Right forelimb (tissue), 1 donor: ENCODE measurements around the gene UROC1.
"Not testable (repeated sequence)": the region's sequence is repeated elsewhere in the genome, so short reads cannot be mapped to it uniquely, and the experiment has no call there.

ENCODE experiments used
- DNase-seq: peaks from one replicate; pipeline ENCODE4 v3.0.0-alpha.2; 2018

The UROC1 gene

DNA sequence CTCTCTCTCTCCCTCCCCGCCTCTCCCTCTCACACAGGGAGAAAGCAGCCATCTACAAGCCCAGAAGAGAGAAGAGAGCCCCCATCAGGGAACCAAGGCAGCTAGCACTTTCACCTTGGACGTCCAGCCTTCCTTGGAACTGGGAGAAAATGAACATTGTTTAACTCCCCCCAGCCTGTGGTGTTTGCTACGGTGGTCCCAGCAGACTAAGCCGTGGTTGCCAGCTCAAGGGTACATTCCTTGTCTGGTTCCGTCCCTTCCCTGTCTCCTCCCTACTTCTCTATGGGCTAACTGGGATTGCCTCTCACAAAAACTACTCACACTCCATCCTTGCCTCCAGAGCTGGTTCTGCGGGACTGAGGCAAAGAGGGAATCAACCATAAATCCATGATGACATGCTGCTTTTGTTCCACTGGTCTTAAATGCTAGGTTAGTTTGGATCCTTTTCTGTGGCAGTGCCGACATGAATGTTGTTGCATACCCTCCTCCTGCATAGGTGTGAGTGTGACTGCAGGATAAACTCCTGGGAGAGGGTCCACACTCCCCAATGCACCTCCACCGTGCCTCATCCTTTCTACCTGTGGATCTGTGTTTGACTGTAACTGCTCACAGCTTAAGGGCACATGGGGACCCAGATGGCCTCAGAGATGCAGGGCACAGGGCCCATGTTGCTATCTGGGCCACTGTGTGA, 29.1 kb upstream of the UROC1 start:
- DNase-seq, result no peak

DNA sequence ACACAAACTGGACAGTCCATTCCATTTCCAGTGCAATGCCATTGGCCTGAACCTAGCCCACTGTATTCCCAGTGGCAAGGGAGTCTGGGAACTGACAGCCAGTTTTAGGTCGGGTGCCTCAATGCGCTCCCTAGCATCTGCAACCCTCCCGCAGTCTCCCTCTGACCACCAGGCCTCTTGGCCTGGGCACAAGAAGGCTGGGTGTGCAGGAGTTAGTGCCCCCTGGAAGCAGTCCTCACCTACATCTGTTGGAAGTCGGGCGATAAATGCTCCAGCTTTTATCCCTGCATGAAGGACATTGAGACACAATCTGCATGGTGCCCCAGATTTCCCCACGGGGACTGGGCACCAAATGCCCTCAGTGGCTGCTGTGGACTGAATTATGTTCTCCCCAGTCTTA, 28.4 kb upstream of the UROC1 start:
- peak; percentile 38 for DNase-seq

DNA sequence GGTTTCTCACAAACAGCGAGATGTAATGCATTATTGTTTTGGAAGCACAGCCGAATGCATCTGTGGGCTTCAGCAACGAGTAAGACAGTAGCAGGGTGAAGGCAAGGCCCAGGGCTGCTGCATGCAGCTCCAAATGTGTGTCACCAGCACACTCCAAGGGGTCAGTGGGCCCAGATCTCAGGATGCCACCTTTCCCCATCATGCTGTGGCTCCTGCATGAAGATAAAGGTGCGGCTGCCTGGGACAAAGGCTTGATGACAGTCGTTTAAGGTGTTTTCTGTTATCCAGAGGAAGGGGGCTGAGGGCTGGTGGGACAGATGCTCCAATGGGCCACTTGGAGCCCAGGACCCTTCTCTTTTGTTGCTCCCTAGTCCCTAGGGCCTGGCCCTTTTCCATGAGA, 28.0 kb upstream of the UROC1 start:
- DNase-seq, result no peak

DNA sequence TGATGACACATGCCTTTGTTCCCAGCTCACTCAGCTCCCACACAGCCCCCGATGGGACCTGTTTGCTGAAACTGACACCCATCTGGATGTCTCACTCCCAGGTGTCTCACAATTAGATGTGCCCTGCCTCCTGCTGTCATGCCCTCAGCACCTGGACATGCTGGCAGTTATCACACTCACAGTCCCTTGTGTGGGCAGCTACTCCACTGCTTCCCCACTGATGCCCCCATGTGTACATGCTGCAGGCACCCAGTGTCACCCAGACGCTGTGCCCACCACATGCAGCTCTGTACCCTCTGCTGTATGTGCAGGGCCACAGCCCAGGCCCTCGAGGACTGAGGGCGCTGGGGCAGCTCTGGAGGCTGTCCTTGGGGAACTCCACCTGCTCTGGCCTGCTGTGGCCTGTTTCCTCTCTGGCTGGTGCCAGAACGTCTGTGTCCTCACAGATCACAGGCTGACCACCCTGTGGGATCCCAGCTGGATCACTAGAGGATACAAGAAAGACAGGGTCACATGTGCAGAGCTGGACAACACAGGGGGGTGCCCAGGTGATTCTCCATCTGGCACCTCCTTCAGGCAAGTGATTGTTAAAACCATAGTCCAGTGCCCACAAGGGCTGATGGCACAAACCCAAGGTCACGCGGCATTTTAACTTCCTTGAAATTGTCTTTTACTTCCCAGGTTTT, 27.2 kb upstream of the UROC1 start:
- peak; percentile 26 for DNase-seq

DNA sequence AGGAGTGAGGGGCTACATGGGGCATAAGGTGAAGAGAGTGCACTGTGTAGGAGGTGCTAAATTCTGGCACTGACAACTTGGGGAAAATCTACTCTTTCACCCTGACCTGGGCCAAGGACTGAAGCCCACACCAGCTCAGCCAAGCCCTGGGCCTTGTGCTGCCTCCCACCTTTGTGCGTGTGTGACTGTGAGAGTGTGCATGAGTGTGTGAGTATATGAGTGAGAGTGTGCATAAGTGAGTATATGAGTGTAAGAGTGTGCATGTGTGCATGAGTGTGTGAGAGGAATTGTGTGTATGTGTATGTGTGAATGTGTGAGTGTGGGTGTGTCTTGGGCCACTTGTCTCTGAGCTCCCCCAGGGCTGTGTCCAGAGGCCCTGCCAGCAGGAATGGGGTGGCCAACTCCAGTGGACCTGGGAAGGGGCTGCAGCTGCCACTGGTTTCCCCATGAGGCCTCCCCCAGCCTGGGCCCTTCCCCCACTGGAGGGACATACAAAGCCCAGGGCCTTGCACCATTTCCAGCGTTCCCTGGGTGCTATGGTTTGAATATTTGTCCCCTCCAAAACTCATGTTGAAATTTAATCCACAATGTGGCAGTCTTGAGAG, 26.0 kb upstream of the UROC1 start:
- peak; percentile 15 for DNase-seq

DNA sequence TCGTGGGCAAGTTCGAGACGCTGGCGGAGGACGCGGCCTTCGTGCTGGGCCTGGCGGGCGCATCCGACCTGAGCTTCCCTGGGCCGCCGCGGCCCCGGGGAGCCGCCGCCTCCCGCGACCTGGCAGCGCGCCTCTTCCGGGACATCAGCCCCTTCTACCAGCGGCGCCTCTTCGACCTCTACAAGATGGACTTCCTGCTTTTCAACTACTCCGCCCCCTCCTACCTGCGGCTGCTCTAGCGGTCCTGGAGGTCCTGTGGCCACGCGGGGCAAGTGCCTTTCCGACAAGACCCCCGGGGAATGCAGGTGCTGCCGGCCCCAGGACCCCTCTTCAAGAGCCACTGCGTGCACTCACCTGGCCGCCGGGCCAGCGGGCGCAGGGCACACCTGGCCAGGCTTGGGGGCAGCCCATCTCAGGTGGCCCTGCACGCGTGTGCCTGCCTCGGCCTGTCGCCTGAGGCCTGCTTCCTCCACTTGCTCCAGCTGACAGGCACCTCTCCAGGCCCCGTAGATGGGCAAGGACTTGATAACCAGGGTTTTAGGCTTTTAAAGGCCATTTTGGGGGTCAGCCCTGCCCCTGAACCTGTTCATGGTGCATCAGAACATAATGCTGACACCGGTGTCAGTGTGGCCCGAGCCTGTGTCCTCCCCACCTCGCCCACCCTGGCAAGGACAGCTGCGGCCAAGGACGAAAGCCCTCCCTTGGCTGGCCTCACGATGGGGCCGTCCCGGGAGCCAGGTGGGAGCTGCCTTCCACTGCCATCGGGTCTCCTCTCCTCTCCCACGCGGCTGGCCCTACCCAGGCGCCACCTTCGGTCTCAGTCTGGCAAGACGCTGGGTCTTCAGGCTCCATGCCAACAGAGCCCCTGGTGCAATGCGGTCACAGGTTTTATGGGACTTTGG, 25.0 kb upstream of the UROC1 start:
- peak; percentile 42 for DNase-seq

DNA sequence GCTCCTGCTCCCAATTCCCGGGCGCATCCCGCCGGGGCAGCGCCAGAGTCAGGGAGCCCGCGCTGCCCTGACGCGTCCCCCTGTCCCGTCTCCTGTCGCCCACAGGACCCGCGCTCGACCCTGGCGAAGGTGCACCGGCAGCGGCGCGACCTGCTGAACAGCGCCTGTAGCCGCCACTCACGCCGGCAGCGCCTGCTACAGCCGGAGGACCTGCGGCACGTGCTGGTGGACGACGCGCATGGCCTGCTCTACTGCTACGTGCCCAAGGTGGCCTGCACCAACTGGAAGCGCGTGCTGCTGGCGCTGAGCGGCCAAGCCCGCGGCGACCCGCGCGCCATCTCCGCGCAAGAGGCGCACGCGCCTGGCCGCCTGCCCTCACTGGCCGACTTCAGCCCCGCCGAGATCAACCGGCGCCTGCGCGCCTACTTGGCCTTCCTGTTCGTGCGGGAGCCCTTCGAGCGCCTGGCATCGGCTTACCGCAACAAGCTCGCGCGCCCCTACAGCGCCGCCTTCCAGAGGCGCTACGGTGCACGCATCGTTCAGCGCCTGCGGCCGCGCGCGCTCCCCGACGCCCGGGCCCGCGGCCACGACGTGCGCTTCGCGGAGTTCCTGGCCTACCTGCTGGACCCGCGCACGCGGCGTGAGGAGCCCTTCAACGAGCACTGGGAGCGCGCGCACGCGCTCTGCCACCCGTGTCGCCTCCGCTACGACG, 24.2 kb upstream of the UROC1 start:
- DNase-seq, result peak; percentile 39

DNA sequence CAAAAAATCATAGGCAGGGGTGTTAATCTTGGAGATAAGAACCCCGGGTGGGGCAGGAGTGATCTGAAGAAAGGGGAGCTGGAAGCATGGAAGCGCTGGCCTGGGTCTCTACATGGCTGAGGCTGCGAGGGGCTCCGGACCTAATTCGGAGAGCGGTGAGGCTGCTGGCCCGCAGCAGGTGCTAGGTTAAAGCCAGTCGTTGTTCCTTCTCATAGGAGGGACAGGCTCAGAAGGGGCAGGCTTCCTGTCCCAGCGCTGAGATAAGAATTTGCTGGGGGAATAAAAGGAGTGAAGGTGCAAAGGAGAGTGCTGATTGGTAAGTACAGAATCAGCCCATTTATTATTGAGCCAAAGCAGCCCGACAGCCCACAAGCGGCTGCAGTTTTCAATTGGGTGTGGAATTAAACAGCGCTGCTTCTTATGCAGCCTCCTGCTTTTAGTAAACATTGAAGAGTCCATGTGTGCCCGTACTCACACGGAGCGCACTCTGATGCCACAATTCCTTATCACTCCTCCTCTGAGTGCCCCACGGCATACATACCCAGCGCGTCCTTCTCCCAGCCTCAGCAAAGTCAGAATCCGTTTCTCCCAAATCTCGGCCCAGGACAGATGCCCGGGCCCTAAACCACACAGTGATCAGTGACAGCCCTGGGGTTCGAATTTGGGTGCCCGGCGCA, 23.5 kb upstream of the UROC1 start:
- DNase-seq, result peak; percentile 18

DNA sequence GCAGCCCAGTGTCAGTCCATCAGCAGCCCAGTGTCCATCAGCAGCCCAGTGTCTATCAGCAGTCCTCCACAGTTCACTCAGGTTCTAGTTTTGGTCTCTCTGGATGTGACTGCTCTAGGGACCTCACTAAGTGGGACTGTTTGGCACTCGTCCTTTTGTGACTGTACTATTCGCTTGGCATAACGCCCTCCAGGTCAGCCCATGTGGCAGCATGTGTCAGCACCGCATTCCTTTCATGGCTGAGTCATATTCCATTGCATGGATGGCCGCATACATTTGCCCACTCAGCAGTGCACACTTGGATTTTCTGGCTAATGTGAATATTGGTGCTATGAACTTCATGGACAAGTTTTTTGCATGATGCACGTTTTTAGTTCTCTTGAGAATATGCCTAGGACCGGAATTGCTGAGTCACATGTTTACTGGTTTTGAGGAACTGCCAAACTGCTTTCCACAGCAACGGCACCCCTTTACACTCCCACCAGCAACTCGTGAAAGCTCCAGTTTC, 22.8 kb upstream of the UROC1 start:
- DNase-seq, result peak; percentile 38

DNA sequence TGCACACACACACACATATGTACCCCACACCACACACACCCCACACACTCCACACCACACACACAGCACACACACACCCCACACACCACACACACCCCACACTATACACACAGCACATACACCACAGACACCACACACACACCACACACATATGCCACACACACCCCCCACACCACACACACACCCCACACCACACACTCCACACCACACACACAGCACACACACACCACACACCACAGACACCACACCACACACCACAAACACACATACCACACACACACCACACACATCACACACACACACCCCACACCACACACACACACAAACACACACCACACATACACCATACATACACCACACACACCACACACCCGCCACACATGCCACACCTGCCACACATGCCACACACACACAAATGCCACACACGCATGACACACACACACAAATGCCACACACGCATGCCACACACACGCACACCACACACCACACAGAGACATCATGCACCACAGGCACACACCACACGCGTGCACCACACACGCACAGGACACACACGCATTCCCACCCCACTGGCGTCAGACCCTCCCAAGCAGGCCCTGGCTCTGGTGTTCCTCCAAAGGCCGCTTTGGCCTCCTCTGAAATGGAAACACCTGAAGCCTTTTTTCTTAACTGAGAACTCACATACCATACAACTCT, 22.1 kb upstream of the UROC1 start:
- peak; percentile 34 for DNase-seq

DNA sequence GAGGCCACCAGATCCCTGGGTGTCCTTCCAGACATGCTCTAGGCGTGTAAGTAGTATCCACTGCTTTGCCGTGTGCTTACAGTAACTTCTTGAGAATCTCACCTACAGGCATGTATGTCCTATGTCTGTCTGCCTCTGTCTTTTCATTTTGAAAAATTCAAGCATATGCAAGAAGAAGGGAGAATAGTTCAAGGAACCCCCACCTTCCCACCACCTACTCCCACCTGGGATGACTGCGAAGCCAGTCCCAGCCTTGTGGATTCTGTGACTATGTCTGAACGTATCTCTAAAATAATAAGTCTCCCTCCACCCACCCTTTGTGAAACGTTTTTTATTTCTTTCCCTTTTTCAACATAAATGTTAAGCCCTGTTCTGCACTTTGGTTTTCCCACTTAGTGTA, 21.4 kb upstream of the UROC1 start:
- DNase-seq, result peak; percentile 19

DNA sequence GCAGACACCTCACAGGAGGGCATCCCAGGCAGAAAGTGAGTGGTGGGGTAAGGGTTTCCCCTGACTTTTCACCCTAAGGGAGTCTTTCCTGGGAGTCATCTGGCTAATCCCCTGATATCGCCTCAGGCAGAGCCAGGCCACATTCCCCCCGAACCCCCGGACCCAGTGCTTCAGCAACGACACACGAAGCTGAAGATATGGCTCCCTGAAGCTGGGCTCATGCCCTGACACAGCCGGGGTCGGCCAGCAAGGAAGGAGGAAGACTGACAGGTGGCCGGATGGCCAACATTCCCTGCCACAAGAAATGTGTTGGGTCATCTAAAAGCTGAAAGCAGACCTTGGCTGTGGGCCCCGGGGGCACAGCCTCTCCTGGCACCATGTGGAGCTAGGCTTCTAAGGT, 20.7 kb upstream of the UROC1 start:
- peak; percentile 35 for DNase-seq

DNA sequence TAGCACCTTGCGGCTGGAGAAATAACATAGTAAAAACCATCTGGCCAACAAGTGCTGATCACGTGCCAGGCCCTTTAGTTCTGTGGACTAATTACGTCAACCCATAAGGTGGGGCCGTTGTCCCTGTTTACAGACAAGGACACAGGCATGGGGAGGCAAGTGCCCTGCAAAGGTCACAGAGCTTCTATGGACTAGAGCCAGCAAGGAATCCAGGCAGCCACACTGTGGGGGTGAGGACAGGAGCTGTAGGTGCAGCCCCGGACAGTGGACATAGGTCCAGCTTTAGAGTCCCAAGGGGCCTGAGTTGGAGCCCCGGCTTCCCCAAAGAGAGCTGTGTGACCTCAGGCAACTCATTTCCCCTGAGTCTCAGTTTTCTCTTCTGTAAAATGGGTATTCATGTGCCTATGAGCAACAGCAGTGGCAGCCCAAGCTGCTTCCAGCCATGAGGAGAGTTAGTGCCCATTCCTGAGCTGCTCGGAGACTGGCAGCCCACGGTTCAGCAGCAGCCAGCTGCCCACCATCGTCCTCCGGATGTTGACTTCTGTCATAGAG, 20.2 kb upstream of the UROC1 start:
- DNase-seq, result peak; percentile 32

DNA sequence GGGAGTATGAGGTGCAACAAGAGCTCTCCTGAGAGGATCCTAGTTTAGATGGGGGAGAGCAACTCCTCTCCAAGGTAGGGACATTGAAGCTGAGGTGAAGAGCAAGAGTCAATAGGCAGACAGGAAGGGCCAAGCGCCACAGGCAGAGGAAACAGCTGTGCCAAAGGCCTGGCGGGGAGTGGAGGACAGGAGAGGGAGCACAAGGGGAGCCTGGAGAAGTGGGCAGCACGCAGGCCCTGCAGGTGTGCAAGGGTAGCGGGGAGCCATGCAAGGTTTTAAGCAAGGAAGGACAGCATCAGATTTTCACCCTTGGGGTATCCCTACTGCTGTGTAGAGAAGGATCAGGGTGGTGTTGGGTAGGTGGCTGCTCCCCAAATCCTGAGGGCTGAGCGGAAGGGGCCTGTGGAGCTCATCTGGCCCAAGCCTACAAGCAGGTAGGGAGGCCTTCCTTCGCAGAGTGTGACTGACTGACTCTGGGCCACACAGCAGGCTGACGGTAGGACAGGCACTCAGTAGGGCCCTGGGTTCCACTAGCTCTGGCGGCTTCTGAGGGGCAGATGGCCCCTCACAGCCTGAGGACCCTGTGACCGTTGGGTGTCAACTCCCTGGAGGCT, 19.6 kb upstream of the UROC1 start:
- peak; percentile 30 for DNase-seq

DNA sequence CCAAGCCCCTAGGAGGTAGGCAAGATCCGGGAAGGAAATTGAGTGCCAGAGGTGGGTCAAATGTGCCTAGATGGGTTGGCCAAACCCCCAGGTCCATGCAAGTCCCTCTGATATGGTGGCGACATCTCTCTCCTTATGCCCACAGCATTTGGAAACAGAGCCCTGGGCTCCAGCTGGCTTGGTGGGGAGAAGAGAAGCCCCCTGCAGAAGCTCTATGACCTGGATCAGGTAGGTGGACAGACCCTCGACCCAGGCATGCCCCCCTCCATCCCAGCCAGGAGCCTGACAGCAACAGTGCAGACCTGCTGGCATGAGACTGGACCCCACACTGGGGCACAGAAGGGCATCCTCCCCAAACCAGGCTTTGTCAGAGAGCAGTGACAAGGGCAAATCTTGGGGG, 18.6 kb upstream of the UROC1 start:
- peak; percentile 19 for DNase-seq

DNA sequence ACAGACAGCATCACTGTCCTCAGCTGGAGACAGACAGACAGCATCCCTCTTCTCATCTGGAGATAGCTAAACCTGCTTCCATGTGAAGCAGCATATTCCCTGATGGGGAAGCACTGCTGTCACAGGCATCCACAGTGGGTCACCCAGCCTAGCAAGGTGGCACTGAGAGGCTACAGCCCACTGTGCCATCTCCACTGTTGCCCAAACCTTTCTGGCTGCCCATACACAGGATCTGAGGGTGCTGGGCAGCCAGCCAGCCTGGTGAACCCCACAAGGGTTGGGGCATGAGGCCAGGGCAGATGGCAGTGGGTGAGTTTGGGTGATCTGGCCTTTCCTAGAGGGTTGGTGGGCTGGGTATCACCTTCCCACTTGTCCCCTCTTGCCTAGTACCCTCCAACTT, 18.1 kb upstream of the UROC1 start:
- no peak for DNase-seq

DNA sequence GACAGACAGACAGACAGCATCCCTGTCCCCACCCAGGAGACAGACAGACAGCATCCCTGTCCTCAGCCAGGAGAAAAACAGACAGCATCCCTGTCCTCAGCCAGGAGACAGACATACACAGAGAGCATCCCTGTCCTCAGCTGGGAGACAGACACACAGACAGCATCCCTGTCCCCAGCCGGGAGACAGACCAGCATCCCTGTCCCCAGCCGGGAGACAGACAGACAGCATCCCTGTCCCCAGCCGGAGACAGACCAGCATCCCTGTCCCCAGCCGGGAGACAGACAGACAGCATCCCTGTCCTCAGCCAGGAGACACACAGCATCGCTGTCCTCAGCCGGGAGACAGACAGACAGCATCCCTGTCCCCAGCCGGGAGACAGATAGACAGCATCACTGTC, 17.1 kb upstream of the UROC1 start:
- DNase-seq, result not testable (repeated sequence)

DNA sequence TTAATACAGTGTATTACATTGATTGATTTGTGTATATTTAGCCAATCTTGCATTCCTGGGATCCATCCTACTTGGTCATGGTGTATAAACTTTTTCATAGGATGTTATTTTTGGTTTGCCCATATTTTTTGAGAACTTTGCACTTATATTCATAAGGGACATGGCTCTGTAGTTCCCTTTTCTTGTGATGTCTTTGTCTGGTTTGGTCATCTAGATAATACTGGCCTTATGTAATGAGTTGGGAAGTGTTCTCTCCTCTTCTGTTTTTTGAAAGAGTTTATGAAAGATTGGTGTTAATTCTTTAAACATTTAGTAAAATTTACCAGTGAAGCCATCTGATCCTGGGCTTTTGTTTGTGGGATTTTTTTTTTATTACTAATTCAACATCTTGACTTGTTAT, 15.9 kb upstream of the UROC1 start:
- no peak for DNase-seq

DNA sequence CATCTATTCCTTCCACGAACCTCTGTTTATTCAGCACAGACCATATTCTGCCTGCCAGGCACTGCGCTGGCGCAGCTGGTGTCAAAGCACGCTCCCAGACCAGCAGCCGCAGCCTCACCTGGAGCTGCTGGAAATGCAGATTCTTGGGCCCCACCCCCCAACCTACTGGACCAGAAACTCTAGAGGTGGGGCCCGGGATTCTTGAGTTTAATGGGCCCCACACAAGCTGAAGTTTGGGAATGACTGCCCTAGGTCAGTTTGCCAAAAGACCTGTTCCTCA, 13.4 kb upstream of the UROC1 start:
- DNase-seq, result no peak

DNA sequence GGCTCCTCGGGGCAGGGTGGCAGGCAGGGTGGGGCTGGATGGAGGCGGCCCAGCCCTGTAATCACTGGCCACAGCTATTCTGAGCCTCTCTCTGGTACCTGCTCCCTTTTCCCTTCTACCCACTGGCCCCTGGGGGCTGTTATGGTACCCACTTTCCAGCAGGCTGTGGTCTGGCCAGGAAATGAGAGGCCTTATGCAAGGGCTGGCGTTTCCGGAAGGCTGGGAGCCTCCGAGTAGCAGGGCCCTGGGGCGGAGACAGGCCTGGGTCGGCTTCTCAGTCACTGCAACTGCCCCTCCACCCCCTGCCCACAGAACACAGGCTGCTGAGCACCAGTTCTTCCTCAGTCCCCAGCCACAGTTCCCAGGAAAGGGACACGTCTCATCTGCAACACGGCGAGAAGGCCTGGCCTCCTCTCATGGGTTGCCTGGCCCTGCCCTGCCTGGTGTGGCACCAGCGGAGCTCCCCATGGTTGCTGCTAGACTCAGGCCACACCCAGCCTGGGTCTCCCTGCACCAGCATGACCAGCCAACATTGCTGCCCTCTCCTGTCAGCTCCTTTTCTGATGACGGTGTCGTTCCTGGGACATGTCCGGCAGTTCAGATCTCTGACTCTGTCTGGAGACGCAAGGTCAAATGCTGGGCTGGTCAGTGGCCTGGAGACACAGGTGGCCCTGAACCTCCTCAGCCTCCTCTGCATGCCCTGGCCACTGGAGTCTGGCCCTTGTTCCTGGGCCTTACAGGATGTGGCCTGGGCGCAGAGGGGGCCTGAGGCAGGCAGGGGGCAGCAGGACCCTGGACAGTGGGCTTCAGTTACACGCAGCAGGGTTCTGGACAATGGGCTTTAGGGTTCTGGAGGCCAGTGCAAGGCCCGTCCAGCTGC, 12.8 kb upstream of the UROC1 start:
- DNase-seq, result no peak
